ENCODE measurements around the gene HIRA. TPM values are rescaled to one million over a fixed set of nuclear protein-coding genes. Genes with fewer than 3 reads are reported as not detected.

HIRA gene
- total and polyA plus RNA-seq, 9 of the 15 experiments (the other 6 are each of a cell fraction or from before 2014, with no cell fraction given): 0.96 to 132 (median 58.4) TPM

DNA sequence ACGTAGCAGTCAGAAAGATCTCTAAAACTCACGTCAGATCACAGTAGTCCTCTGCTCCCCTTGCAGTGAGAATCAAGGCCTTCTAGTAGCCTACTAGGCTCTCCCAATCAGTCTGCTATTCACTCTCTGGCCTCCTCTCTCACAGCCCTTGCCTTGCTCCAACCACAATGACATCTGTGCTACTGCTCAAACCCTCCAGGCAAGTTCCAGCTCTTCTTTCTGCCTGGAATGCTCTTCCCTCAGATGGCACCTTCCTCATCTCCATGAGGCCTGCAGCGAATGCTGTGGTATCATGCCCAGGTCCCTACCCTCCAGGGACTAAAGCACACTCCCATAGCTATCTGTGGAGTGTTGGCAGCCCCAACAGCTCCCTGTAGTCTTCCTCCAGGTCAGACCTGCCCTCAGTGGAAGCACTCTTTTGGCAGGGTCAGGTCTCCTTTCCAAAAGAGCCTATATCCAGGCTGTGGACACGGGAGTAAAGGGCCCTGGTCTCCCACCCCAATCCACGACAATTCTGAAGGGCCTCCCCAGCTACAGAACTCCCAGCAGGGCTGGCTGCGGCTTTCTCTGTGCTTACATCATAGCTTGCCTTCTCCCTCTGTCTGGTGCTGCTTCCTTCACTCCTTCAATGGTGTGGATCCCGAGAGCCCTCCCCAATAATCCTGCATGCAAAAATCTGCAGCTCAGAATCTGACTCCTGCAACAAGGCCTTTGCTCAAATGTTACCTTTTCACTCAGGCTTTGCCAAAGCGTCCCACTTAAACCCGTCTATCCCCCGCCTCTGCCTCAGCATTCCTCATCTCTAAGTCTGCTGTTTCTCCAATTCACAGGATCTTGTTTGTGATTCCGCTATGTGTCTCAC, 8.9 kb downstream of the HIRA start (continued):
- TF ChIP-seq CTBP1 (IDR thresholded peaks at IDR 0.05; ENCODE audit: borderline replicate concordance): no peak
- TF ChIP-seq, protein P1, sequence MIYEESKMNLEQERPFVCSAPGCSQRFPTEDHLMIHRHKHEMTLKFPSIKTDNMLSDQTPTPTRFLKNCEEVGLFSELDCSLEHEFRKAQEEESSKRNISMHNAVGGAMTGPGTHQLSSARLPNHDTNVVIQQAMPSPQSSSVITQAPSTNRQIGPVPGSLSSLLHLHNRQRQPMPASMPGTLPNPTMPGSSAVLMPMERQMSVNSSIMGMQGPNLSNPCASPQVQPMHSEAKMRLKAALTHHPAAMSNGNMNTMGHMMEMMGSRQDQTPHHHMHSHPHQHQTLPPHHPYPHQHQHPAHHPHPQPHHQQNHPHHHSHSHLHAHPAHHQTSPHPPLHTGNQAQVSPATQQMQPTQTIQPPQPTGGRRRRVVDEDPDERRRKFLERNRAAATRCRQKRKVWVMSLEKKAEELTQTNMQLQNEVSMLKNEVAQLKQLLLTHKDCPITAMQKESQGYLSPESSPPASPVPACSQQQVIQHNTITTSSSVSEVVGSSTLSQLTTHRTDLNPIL (CRISPR knock-in tag; IDR thresholded peaks at IDR 0.05): no peak
- no peak for TF ChIP-seq MYNN (IDR thresholded peaks at IDR 0.05)
- no peak for TF ChIP-seq MYNN (CRISPR knock-in tag; IDR thresholded peaks at IDR 0.05)
- no peak for TF ChIP-seq ZNF695 (CRISPR knock-in tag; IDR thresholded peaks at IDR 0.05)
- TF ChIP-seq PHF20 (IDR thresholded peaks at IDR 0.05; ENCODE audit: partially characterized antibody): no peak
- TF ChIP-seq ZNF121 (CRISPR knock-in tag; conservative IDR thresholded peaks at IDR 0.05): no peak
- TF ChIP-seq SETDB1 (IDR thresholded peaks at IDR 0.05; ENCODE audit: low read length): peak; percentile 16
- TF ChIP-seq PTBP1 (IDR thresholded peaks at IDR 0.05; ENCODE audit: low read depth, low read length): no peak
- TF ChIP-seq, protein P2, sequence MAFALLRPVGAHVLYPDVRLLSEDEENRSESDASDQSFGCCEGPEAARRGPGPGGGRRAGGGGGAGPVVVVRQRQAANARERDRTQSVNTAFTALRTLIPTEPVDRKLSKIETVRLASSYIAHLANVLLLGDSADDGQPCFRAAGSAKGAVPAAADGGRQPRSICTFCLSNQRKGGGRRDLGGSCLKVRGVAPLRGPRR (CRISPR knock-in tag; IDR thresholded peaks at IDR 0.05): peak; percentile 54; the same call in 1 of the 2 replicates
- no peak for TF ChIP-seq RCOR1 (IDR thresholded peaks at IDR 0.05; ENCODE audit: borderline replicate concordance in 1 of 2, low read depth in 2 of 2, low read length in 2 of 2)
- TF ChIP-seq, protein P3, sequence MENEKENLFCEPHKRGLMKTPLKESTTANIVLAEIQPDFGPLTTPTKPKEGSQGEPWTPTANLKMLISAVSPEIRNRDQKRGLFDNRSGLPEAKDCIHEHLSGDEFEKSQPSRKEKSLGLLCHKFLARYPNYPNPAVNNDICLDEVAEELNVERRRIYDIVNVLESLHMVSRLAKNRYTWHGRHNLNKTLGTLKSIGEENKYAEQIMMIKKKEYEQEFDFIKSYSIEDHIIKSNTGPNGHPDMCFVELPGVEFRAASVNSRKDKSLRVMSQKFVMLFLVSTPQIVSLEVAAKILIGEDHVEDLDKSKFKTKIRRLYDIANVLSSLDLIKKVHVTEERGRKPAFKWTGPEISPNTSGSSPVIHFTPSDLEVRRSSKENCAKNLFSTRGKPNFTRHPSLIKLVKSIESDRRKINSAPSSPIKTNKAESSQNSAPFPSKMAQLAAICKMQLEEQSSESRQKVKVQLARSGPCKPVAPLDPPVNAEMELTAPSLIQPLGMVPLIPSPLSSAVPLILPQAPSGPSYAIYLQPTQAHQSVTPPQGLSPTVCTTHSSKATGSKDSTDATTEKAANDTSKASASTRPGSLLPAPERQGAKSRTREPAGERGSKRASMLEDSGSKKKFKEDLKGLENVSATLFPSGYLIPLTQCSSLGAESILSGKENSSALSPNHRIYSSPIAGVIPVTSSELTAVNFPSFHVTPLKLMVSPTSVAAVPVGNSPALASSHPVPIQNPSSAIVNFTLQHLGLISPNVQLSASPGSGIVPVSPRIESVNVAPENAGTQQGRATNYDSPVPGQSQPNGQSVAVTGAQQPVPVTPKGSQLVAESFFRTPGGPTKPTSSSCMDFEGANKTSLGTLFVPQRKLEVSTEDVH (IDR thresholded peaks at IDR 0.05; ENCODE audit: low read depth, partially characterized antibody): no peak
- no peak for TF ChIP-seq NR2C1 (IDR thresholded peaks at IDR 0.05)
- no peak for TF ChIP-seq NR2C1 (tag; IDR thresholded peaks at IDR 0.05)
- no peak for TF ChIP-seq ZKSCAN1 (IDR thresholded peaks at IDR 0.05; ENCODE audit: low read depth, low read length)
- TF ChIP-seq WHSC1 (IDR thresholded peaks at IDR 0.05; ENCODE audit: low read length): peak; percentile 27
- no peak for TF ChIP-seq GTF2E2 (tag; IDR thresholded peaks at IDR 0.05)
- TF ChIP-seq, protein P4, sequence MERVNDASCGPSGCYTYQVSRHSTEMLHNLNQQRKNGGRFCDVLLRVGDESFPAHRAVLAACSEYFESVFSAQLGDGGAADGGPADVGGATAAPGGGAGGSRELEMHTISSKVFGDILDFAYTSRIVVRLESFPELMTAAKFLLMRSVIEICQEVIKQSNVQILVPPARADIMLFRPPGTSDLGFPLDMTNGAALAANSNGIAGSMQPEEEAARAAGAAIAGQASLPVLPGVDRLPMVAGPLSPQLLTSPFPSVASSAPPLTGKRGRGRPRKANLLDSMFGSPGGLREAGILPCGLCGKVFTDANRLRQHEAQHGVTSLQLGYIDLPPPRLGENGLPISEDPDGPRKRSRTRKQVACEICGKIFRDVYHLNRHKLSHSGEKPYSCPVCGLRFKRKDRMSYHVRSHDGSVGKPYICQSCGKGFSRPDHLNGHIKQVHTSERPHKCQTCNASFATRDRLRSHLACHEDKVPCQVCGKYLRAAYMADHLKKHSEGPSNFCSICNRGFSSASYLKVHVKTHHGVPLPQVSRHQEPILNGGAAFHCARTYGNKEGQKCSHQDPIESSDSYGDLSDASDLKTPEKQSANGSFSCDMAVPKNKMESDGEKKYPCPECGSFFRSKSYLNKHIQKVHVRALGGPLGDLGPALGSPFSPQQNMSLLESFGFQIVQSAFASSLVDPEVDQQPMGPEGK (CRISPR knock-in tag; IDR thresholded peaks at IDR 0.05; ENCODE audit: borderline replicate concordance): no peak
- TF ChIP-seq HMGN3 (IDR thresholded peaks at IDR 0.05; ENCODE audit: borderline replicate concordance, extremely low read depth, insufficient read length, low read depth, low read length): no peak
- TF ChIP-seq, protein P5, sequence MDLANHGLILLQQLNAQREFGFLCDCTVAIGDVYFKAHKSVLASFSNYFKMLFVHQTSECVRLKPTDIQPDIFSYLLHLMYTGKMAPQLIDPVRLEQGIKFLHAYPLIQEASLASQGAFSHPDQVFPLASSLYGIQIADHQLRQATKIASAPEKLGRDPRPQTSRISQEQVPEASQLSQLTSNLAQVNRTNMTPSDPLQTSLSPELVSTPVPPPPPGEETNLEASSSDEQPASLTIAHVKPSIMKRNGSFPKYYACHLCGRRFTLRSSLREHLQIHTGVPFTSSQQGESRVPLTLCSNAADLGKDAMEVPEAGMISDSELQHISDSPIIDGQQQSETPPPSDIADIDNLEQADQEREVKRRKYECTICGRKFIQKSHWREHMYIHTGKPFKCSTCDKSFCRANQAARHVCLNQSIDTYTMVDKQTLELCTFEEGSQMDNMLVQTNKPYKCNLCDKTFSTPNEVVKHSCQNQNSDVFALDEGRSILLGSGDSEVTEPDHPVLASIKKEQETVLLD (IDR thresholded peaks at IDR 0.05): no peak
- no peak for TF ChIP-seq KDM1A (IDR thresholded peaks at IDR 0.05)
